ENCODE results near the gene SLC25A28.

SLC25A28 gene, protein sequence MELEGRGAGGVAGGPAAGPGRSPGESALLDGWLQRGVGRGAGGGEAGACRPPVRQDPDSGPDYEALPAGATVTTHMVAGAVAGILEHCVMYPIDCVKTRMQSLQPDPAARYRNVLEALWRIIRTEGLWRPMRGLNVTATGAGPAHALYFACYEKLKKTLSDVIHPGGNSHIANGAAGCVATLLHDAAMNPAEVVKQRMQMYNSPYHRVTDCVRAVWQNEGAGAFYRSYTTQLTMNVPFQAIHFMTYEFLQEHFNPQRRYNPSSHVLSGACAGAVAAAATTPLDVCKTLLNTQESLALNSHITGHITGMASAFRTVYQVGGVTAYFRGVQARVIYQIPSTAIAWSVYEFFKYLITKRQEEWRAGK

DNA sequence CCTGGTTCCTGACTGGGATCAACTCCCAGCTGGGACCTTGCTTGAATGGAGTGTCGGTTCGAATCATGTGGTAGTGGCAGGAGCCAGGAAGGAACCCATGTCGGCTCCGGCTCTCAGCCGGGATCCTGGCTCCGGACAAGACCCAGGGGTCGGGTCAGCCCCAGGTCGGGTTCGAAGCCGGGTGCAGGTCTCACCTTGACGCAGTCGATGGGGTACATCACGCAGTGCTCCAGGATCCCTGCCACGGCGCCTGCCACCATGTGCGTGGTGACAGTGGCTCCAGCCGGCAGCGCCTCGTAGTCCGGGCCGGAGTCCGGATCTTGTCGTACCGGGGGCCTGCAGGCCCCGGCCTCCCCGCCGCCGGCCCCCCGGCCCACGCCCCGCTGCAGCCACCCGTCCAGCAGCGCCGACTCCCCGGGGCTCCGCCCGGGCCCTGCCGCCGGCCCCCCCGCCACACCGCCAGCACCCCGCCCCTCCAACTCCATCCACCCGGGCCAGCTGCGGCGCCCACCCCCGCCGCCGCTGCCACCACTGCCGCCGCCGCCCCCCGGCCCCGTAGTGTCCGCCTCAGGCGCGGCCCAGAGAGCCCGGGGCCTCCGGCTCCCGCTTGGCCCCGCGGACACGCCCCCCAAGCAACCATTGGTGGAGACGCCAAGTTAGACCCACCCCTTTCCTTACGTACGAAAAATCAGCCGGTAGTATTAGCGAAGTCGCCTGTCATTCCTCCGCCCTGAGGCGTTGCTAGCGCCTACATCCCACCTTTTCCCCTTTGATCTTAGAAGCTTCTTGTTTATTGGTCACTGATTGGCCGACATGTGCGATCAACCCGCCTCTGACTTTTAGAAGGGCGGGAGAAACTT lies at the start of gene SLC25A28:
SLC25A28 (minus strand) TSS at position 589 of the 860 bp plus-strand sequence; CDS start at position 485, 104 bp downstream.
- DNase-seq = peak; percentile 96

DNA sequence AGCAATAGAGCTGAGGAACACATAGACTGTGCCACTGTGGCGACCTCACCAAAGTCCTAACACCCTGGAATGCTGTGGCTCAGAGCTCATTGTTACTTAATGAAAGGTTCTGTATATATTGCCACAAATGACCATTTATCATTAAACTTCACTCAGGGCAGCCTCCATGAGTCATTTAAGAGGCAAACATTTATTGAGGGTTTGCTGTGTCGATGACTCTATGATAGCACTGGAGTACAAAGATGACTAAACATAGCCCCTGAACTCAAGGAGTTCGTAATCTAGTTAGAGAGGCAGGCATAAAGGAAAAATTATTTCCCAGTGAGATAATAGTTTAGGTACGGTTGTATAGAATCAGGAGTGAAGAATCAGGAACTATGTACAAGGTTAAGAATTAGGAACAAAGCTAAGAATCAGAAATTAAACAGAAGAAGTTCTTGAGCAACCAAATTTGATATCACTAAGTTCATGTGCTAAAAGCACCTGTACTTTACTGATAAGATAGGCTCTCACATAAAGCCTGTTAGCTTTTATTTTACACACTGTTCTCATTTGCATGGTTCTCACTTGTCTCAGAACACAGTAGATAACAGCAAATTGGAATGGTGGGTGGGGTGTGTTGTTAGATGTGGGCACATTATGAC lies 47.0 kb upstream of the SLC25A28 start:
- DNase-seq = no peak

DNA sequence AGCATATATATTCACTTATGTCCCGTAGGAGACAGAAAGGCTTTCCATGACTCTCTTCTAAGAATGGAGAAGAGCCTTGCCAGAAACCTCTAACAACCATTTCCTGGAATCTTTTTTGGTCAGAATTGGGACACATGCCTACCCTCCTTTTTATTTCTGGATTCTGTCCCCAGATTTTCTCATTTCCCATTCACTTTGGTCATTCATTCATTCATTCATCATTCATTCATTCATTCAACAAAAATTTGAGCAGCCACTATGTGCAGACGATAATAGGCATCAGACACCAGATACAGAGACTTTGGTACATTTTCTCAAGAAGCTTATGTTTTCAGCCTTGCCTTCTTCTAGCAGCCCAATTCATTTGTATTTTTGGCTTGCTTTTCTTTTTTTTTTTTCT lies 45.1 kb upstream of the SLC25A28 start:
- DNase-seq = no peak

DNA sequence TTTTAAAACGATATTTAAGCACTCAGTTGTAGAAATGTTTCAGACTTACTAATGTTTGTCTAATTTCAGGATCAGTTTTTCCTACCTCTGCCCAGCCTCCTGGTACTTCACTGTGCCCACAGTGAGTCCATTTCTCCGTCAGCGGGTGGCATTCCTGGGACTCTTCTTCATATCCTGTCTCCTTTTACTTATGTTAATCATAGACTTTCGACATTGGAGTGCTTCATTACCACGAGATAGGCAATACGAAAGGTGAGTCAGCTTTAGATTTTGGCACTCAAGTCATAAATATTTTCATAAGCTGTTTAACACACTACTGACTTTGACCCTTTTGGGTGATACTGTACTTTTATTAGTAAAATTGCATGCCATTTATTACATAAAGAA lies 41.1 kb upstream of the SLC25A28 start:
- no peak for DNase-seq

DNA sequence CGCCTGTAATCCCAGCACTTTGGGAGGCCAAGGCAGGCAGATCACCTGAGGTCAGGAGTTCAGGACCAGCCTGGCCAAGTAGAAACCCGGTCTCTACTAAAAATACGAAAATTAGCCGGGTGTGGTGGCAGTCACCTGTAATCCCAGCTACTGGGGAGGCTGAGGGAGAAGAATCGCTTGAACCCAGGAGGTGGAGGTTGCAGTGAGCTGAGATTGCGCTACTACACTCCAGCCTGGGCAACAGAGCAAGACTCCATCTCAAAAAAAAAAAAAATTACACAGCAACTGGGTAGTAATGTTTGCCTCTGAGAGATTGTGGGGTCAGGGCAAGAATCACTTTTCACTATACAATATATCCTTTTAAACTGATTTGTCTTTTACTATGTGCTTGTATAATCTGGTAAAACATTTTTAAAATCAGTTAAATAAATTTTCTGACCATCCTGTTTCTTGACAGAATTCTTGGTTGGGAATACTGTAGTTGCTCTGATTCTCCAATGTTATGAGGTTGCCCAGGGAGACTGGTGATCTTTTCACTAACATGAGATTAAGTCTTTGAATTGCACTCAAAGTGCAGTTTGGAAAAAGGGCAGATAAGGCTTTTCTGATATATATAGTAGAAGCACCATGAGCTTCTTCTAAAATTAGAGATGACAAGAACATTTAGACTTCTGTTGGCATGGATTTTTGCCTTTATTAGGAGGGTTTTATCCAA lies 40.6 kb upstream of the SLC25A28 start:
- DNase-seq = no peak

DNA sequence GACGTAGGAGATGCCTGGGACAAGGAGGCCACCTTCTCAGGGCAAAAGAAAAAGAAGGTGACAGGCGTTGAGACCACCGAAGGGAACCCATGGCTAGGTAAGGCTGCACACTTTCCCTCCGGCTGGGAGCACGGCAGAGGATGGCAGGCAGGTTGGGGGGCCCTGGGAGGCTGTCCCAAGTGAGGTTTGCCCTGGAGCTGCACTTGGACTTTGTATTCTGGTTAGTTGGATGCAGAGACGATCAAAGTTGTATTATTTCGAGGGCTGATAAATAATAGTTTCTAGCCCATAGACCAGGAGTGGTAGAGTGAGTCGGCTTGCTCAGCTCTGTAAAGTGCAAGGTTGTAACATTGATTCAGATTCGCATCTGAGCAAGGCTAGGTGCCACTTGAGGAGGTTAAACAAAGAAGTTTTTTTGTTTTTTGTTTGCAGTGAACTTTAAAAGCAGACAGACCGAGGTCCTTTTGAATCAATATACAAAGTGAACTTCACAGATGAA lies 39.7 kb upstream of the SLC25A28 start:
- DNase-seq = peak; percentile 5

DNA sequence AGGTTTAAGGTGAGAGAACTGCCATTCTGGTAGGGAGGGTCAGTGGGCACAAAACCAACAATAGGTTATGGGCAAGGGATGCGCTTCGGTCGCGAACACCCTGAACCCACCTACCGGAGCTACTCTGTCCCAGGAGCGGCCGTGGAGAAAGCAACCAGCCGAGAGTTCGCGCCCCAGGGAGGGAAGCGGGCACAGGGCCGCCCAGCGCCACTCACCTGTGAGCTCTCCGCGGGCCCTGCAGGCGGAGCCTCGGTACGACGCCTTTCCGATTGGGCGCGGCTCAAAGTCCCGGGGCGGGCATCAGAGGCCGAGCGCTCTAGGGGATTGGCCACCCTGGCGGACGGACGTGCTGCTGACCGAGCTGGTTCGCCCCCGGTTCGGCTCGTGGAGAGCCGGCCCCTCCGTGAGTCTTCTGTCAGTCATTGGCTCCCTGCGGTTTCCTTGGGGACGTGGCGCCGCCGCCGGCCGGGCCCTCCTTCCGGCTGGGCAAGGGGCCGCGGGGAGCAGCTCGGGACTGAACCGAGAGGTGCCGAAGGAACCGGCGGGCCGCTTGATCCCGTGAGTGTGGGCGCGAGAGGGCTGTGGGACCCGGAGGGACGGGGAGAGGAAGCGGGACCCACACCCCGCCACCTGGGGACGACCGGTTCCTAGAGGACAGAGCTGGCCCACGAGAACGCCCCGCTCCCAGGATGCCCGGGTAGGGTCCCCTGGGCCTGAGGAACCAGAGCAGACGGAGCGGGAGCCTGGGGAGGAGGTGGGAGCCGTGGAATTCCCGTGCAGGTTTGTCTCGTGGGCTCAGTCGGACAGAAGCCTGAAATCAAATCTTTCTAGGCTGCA lies 39.0 kb upstream of the SLC25A28 start, which contains the start of gene ENTPD7:
ENTPD7 (plus strand) TSS at position 479 of the 837 bp plus-strand sequence. CDS start 448 bp downstream, outside the sequence.
- DNase-seq = peak; percentile 97

DNA sequence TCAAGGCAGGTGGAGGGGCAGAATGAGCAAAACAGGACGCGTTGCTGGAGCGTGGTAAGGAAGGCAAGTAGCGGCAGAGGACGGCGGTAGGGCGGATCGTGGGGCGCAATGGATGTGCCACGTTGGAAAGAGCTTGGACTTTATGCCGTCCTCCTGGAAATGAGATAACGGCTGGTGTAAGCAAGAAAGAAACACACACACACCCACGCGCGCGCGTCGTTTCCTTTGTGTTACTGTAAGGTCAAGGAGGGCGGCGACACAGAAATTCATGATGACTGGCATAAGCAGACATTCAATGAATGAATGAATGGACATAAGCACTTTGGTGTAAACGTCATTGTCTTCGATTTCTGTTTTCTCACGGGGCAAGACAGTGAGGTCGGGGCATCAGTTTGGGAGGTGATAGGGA lies 38.4 kb upstream of the SLC25A28 start:
- peak; percentile 78 for DNase-seq

DNA sequence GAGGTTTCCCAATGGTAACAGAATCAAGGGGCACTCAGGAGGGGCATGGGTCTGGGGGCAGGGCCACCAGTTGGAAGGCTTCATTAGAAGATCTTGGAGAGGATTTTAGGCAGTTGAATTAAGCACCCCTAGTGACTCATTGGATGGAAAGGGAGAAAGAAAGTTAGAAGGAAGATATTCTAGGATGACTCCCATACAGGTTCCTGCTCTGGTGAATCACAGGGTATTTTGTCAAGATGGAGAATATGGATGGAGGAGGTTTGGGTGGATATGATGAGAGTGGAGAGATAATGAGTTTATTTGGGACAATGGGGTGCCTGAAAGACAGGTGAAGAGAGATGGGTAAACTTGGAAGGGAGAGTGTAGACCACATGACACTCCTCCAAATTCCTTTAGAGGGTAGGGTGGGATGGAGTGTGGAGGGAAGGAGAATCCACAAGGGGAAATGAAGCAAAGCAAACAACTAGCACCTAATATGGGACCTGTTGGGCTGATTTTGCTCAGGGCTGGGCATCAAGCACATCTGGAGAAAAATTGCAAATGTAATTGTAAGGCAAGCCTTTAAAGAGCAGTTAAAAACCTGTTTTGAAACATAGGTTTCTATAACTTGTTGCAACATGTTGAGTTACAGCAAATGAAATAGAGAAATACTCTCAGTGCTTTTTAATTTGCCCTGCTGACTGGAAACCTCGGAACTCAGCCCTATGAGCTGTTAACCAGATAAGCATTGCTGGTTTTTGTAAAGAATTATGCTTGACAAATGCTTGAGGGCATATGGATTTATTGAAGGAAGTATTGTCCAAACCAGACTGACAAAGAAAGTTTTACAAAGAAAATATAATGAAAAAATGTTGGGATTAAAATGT lies 36.2 kb upstream of the SLC25A28 start:
- DNase-seq = no peak

DNA sequence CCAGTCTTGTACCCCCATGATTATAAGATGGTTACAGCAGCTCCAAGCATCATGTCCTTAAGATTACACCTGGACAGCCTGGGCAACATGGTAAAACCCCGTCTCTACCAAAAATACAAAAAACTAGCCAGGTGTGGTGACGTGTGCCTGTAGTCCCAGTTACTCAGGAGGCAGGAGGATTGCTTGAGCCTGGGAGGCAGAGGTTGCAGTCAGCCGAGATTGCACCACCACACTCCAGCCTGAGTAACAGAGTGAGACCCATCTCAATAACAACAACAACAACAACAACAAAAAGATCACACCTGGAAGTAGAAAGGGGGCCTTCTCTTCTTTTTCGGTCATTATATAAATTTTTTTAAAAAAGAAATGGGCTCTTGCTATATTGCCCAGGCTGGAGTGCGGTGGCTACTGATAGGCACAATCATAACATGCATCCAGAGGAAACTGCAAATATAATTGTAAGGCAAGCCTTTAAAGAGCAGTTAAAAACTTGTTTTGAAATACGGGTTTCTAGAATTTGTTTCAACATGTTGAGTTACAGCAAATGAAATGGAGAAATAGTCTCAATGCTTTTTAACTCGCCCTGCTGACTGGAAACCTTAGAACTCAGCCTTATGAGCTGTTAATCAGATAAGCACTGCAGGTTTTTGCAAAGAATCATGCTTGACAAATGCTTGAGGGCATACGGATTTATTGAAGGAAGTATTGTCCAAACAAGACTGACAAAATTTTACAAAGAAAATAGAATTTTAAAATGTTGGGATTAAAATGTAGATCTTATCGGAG lies 34.3 kb upstream of the SLC25A28 start:
- DNase-seq = no peak

DNA sequence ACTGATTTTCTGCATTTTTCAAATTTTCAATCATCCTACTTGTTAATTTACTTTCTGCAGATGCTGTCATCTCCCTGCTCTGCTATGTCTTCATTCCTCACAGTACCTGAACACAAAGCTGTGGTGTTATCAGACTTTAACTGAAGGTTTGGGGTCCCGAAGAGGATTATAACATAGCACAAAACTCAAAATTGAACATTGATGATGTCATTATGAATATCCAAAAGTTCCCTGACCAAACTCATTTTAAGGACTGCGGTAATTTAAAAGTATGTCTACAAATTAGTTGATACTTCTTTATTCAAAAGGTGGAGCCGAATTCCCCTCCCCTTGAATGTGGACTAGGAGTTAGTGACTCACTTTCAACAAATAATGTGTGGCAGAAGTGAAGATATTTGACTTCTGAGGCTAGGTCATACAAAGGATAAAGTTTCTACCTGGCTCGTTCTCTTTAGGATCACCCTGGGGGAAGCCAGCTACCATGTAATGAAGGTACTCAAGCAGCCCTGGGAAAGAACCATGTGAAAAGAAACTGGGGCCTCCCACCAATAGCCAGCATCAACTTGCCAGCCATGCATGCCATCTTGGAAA lies 32.7 kb upstream of the SLC25A28 start:
- DNase-seq = no peak

DNA sequence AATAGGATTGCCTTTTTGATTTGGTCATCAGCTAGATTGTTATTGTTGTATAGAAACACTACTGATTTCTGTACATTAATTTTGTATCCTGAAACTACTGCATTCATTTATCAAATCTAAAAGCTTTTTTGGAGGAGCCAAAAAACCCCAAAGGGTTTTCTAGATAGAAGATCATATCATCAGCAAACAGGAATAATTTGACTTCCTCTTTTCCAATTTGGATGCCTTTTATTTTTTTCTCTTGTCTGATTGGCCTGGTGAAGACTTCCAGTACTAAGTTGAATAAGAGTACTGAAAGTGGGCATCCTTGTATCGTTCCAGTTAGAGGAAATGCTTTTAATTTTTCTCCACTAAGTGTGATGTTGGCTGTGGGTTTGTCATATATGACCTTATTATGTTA lies 28.5 kb upstream of the SLC25A28 start:
- DNase-seq = no peak

DNA sequence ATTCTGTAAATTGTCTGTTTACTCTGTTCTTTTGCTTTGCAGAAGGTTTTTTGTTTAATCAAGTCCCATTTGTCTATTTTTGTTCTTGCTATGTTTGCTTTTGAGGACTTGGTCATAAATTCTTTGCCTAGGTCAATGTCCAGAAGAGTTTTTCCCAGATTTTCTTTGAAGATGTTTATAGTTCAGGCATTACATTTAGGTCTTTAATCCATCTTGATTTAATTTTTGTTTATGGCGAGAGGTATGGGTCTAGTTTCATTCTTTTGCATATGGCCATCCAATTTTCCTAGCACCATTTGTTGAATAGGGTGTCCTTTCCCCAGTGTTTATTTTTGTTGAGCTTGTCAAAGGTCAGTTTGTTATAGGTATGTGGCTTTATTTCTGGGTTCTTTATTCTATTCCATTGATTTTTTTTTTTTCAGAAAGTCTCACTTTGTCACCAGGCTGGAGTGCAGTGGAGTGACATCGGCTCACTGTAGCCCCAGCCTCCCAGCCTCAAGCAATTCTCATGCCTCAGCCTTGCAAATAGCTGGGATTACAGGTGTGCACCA lies 27.4 kb upstream of the SLC25A28 start:
- DNase-seq = no peak

DNA sequence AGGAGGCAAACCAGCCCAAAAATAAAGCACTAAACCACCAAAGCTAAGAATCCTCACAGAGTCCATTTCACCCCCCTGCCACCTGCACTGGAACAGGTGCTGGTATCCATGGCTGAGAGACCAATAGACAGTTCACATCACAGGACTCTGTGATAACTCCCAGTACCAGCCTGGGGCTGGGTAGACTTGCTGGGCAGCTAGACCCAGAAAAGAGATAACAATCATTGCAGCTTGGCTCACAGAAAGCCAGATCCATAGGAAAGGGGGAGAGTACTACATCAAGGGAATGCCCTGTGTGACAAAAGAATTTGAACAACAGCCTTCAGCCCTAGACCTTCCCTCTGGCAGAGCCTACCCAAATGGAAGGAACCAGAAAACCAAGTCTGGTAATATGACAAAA lies 13.6 kb upstream of the SLC25A28 start:
- no peak for DNase-seq

DNA sequence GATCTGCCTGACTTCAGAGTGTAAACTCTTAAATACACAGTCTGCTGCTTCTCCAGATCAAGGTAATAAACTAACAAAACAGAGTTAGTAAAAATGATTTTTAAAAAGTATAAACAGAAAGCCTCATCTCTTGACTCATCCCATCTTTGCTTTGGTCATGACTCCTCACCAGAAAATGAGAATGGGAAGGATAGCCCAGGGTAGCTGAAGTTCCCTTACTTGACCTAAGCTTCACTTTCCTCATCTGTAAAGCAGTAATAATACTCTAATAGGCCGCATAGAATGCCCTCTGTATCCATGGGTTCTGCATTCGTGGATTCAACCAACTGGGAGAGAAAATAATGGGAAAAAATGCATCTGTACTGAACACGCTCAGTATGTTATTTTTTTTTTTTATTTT lies 11.3 kb upstream of the SLC25A28 start:
- DNase-seq = no peak

DNA sequence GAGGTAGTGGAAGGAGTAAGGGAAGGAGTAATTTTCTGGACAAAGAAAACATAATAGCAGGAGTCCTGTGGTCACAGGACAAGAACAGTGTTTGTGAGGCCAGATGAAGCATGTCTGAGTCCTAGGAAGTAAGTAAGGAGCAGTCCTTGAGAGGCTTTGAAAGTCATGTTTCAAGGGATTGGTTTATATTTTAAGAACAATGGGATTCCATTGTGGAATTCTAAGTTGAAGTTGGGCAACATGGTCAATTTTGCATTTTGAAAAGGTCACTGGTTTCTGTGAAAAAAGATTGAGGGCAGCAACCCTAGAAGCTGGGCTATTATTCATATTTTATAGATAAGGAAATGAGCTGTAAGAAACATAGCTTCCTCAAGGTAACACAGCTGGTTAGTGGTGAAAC lies 10.8 kb upstream of the SLC25A28 start:
- no peak for DNase-seq

DNA sequence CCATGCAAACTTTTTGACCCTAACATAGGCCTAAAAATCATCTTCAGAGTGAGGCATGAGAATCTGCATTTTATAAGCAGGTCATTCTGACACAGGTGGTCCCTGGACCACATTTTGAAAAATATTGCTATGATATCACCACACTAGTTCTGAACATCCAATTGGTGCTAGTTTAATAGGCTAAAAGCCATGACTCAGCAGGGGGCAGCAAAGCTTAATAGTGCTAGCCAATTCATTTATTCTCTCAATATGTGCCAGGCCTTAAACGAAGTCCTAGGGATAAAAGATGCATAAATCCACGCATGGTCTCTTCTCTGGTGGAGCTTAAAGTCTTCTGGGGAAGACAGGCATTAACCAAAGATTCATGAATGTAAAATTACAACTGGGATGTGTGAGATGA lies 10.2 kb upstream of the SLC25A28 start:
- DNase-seq = no peak

DNA sequence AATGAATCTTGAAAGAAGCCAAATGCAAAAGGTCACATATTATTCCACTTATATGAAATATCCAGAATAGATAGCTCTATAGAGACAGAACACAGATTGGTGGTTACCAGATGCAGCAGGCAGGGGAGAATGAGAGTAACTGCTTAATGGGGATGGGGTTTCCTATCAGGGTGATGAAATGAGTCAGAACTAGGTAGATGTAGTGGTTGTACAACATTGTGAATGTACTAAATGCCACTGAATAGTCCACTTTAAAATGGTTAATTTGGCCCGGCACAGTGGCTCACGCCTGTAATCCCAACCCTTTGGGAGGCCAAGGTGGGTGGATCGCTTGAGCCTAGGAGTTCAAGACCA lies 9.4 kb upstream of the SLC25A28 start:
- DNase-seq = no peak

All from stimulated activated CD4-positive, alpha-beta T cell treated with anti-CD3 and anti-CD28 coated beads, Interleukin-15, amount 100 ng/mL, for 24 hours (primary cell).